NCI-H2171 treated with DMSO at 0.1 percent for 48 hours (cell line): Measurements from ENCODE around the gene KLF2.
"Not testable (repeated sequence)": the region's sequence is repeated elsewhere in the genome, so short reads cannot be mapped to it uniquely, and the experiment has no call there.

ENCODE experiments used
- DNase-seq: peaks from one replicate; lab custom pipeline; 2025; lab: John Stamatoyannopoulos, UW

Gene KLF2

GRCh38 chr19:16324384-16325160, at the start of gene KLF2:
Gene KLF2, plus strand, starts transcription at chr19:16324826. Its CDS starts 98 bp downstream, at chr19:16324924.
- DNase-seq: peak; percentile 41

- no peak for DNase-seq
Measured at GRCh38 chr19:16280306-16280705, 44.3 kb upstream of the KLF2 start.

- DNase-seq: no peak
Measured at GRCh38 chr19:16281743-16282142, 42.9 kb upstream of the KLF2 start.

GRCh38 chr19:16283210-16284061, 41.2 kb upstream of the KLF2 start:
- DNase-seq: no peak

DNA sequence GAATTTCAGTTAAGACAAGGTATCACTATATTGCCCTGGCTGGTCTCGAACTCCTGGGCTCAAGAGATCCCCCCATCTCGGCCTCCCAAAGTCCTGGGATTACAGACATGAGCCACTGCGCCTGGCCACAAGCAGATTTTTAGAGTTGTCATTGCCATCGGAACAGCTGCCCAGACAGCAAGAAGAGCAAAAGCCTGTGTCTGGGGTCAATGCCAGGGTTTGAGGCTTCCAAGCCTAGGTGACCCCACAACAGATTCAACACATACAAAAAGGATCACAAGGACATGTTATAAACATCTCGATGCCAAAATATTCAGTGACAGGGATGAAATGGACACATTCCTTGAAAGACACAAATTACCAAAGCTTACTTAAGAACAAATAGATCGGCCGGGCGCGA, 40.1 kb upstream of the KLF2 start:
- no peak for DNase-seq

DNA sequence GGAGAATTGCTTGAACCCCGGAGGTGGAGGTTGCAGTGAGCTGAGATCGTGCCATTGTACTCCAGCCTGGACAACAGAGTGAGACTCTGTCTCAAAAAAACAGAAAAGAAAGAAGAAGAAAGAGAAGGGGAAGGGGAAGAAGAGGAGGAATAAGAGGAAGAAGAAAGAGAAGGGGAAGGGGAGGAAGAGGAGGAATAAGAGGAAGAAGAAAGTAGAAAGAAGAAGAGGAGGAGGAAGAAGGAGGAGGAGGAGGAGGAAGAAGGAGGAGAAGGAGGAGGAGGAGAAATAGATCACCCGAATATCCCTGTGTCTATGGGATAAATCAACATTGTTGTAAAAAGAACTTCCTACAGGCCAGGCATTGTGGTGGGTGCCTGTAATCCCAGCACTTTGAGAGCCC, 39.5 kb upstream of the KLF2 start:
- not testable (repeated sequence) for DNase-seq

GRCh38 chr19:16285769-16286498, 38.7 kb upstream of the KLF2 start:
- DNase-seq: peak; percentile 29

GRCh38 chr19:16288544-16288943, 36.1 kb upstream of the KLF2 start:
- DNase-seq: no peak

DNA sequence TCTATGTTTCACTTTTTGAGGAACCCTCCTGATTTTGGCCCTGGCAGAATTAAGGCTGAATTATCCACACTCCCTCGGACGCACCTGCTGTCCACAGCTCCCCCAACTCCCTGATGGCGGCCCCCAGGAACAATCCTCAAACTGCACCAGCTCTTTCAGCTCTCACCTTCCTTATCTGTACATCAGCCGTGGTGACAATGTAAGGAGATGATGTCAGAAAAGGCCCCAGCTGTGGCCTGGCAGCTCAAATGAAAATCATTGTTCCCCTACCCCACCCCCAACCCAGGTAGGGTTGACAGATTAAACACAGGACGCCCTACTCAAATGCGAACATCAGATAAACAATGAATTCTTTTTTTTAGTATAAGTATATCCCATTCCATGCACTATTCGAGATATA, 35.0 kb upstream of the KLF2 start:
- peak; percentile 12 for DNase-seq

DNA sequence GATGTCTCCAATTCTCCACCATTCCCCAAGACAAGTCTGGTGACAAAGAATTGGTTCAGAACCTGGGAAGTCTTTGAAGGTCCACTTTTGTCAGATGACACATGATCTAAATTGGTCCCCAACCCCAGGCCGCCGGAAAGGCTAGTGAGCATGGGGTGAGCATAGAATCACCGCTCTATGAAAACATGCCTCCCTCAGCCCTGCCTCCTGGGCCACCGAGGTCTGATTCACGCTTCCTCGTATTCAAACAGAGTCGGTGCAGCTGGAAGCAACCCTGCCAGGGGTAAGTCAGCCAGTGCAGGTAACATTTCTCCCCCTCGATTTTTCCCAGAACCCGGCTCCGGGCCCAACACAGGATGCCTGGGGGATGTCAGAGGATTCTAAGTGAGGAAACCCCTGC, 33.9 kb upstream of the KLF2 start:
- DNase-seq: no peak

- DNase-seq: no peak
Measured at GRCh38 chr19:16293118-16294091, 31.2 kb upstream of the KLF2 start.

- no peak for DNase-seq
Measured at GRCh38 chr19:16295057-16295456, 29.6 kb upstream of the KLF2 start.

DNA sequence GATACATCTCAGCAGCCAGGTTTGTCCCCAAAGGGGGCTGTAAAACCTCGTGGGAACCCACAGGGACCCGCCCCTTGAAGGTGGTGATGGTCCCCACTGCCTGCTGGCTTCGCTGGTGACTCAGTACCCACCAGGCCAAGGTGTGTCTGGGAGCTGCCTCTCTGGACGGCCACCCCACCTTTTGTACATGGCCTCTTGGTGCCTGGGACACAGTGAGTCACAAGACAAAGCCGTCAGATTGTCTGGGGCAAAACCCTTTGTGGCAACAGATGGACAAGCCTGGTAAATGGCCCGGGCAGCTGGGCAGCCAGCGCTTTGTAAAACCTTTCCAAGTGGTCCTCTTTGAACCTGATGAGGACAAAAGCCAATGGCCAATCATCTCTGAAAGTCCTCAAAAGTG, 27.9 kb upstream of the KLF2 start:
- DNase-seq: no peak

- DNase-seq: no peak
Measured at GRCh38 chr19:16297575-16298178, 26.9 kb upstream of the KLF2 start.

GRCh38 chr19:16298334-16298733, 26.3 kb upstream of the KLF2 start:
- no peak for DNase-seq

DNA sequence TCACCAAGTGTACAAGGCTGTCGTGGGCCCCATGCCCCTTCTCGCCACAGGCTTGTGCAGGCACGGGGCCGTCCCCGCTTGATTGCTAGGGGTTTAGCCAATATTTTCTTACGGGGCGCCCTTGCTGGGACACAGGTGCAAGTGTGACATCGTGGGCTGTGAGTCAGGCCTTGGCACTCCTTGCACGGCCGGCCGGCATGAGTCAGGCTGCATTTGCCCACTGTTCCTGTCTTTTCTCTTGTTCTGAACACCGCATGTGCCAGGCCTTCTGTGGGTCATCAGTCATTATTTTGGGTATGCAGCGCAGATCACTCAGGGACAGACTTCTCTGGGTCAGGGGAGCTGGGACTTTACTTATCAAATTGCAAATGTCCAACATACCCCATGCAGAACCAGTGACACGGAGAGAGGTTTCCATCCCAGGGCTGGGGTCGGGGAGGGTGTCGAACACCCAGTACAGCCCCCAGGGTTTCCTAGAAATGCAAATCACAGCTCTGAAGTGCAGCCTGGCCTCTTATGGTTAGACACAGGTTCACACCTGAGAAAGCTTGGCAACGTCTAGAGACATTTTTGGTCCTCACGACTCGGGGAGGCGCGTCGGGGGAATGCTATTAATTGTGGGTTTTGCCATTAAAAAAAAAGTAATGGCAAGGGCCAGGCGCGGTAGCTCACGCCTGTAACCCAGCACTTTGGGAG, 22.5 kb upstream of the KLF2 start:
- DNase-seq: no peak

GRCh38 chr19:16303755-16304154, 20.9 kb upstream of the KLF2 start:
- no peak for DNase-seq

GRCh38 chr19:16304511-16304910, 20.1 kb upstream of the KLF2 start:
- peak; percentile 87 for DNase-seq

DNA sequence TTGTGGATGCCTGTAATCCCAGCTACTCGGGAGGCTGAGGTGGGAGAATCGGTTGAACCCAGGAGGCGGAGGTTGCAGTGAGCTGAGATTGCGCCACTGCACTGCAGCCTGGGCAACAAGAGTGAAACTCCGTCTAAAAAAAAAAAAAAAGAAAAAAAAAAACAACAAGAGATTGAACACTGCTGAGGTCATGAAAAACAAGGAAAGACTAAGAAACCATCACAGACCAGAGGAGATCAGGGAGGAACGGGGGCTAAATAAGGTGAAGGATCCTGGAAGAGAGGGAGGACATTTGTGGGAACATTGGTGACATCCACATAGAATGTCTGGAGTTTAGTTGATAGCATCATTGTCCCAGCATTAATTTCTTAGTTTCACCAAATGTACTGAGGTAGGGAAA, 19.6 kb upstream of the KLF2 start:
- peak; percentile 55 for DNase-seq

GRCh38 chr19:16306728-16307402, 17.8 kb upstream of the KLF2 start:
- DNase-seq: no peak
